Measurements from ENCODE around the gene MKNK2.
"Not testable (repeated sequence)": the region's sequence is repeated elsewhere in the genome, so short reads cannot be mapped to it uniquely, and the experiment has no call there.

Gene MKNK2

GRCh38 chr19:1989513-1990229 is 61.4 kb downstream of the MKNK2 start:
- DNase-seq = no peak

DNA sequence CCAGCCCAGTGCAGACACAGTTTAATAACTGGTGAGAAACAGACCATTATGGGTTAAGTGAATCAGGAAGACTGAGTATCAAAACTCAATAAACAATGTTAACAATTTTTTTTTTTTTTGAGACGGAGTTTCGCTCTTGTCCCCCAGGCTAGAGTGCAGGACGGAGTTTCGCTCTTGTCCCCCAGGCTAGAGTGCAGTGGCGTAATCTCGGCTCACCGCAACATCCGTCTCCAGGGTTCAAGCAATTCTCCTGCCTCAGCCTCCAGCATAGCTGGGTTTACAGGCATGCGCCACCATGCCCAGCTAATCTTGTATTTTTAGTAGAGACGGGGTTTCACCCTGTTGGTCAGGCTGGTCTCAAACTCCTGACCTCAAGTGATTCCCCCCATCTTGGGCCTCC is 62.6 kb downstream of the MKNK2 start:
- DNase-seq = not testable (repeated sequence)

Data from activated T-cell treated with anti-CD3 and anti-CD28 coated beads for 4 hours (primary cell).